DND-41 (cell line): ENCODE data around the gene NR6A1.

Source experiments
- ATAC-seq: fragments of 200-7000 bp; cut with Tn5 transposase; 3 replicates; pipeline ENCODE4 v1.9.1; 2021; ENCODE audit warnings: low read depth; ENCODE audit not compliant: insufficient read depth
- DNase-seq: peaks from one replicate; pipeline ENCODE4 v3.0.0-alpha.2; 2020
- H2AFZ ChIP-seq: 2 replicates; pipeline ENCODE4 v1.6.0; 2012; ENCODE audit warnings: low read depth, low read length
- H3K27ac ChIP-seq: 2 replicates; pipeline ENCODE4 v1.5.1; 2012; ENCODE audit warnings: low read length, inconsistent platforms
- H3K27me3 ChIP-seq: fragments of 200-600 bp; sonication (generic); 2 replicates; pipeline ENCODE4 v1.6.0; 2012; ENCODE audit warnings: low read length, mild to moderate bottlenecking, inconsistent platforms; ENCODE audit not compliant: insufficient read depth, poor library complexity
- H3K36me3 ChIP-seq: 2 replicates; pipeline ENCODE4 v1.5.1; 2012; ENCODE audit warnings: low read length, inconsistent platforms; ENCODE audit not compliant: insufficient read depth
- H3K4me1 ChIP-seq: 2 replicates; pipeline ENCODE4 v1.5.1; 2012; ENCODE audit warnings: mild to moderate bottlenecking, low read length; ENCODE audit not compliant: insufficient read depth
- H3K4me2 ChIP-seq: 2 replicates; pipeline ENCODE4 v1.6.0; 2012; ENCODE audit warnings: mild to moderate bottlenecking, moderate library complexity, low read length, inconsistent platforms; ENCODE audit not compliant: insufficient read depth
- H3K4me3 ChIP-seq, 2 experiments: fragments of 200-600 bp in 1 of 2; shearing (Covaris generic) in 1 of 2; 2 replicates each; pipeline ENCODE4 v1.5.1; 2012 to 2016; ENCODE audit warnings: inconsistent platforms in 2 of 2, low read length in 2 of 2, mild to moderate bottlenecking in 2 of 2, low read depth in 1 of 2, moderate library complexity in 1 of 2
- H3K79me2 ChIP-seq: 2 replicates; pipeline ENCODE4 v1.6.0; 2012; ENCODE audit warnings: low read length, inconsistent platforms; ENCODE audit not compliant: insufficient read depth
- H3K9ac ChIP-seq: 2 replicates; pipeline ENCODE4 v1.6.0; 2012; ENCODE audit warnings: low read depth, mild to moderate bottlenecking, inconsistent platforms, low read length, moderate library complexity
- H3K9me3 ChIP-seq: 2 replicates; pipeline ENCODE4 v1.5.1; 2012; ENCODE audit warnings: low read length, moderate library complexity, mild to moderate bottlenecking, inconsistent platforms; ENCODE audit not compliant: insufficient read depth, severe bottlenecking
- H4K20me1 ChIP-seq: 2 replicates; pipeline ENCODE4 v1.6.0; 2012; ENCODE audit warnings: low read length; ENCODE audit not compliant: insufficient read depth
- CTCF ChIP-seq: IDR thresholded peaks from 2 replicates; pipeline ENCODE4 v1.5.1; 2012; ENCODE audit warnings: borderline replicate concordance, low read length, moderate library complexity, mild to moderate bottlenecking; ENCODE audit not compliant: poor library complexity, severe bottlenecking; ENCODE audit errors: extremely low read depth
- EZH2 ChIP-seq: IDR thresholded peaks from 3 replicates; pipeline ENCODE4 v1.6.1; 2012; ENCODE audit warnings: borderline replicate concordance, low read depth, mild to moderate bottlenecking, moderate library complexity, low read length, inconsistent platforms; ENCODE audit not compliant: severe bottlenecking

Gene NR6A1

GRCh38 chr9:124771021-124771866, at the start of gene NR6A1:
Gene NR6A1, minus strand, starts transcription at chr9:124771311.
- DNase-seq (peak; percentile 93), ATAC-seq (peak; percentile 91)
- H2AFZ ChIP-seq: peak within 1 kb of the TSS; percentile 82
- no peaks in the 10 kb centered on the region for H3K9me3 ChIP-seq
- H3K4me2 ChIP-seq: peak within 1 kb of the TSS; percentile 99
- H3K79me2 ChIP-seq: no peaks in the 10 kb centered on the region
- H4K20me1 ChIP-seq: no peaks in the 10 kb centered on the region; the same call in 1 of the 2 replicates
- H3K27ac ChIP-seq: peak within 1 kb of the TSS; percentile 86
- no peaks in the 10 kb centered on the region for H3K36me3 ChIP-seq
- peaks cover 13% of the 10 kb centered on the region for H3K27me3 ChIP-seq
- peak within 1 kb of the TSS; percentile 61 for H3K9ac ChIP-seq
- peak; percentile 25 for TF ChIP-seq CTCF
- TF ChIP-seq EZH2: no peak
- peaks cover 24% of the 10 kb centered on the region for H3K4me1 ChIP-seq
- peak within 1 kb of the TSS; percentile 75 to 77; a peak in 3 of 4 replicates for H3K4me3 ChIP-seq

GRCh38 chr9:124818431-124819281, 47.5 kb upstream of the NR6A1 start:
- H3K27ac ChIP-seq: peak overlapping the region; percentile 65
- H3K27me3 ChIP-seq: no peaks in the 10 kb centered on the region
- TF ChIP-seq CTCF (no peak), EZH2 (no peak)
- H3K4me3 ChIP-seq: no peak overlapping the region
- ATAC-seq: peak; percentile 90
- H2AFZ ChIP-seq: peak overlapping the region; percentile 60; the same call in 1 of the 2 replicates
- H3K9me3 ChIP-seq: no peaks in the 10 kb centered on the region
- H3K9ac ChIP-seq: peak overlapping the region; percentile 45
- DNase-seq: peak; percentile 72
- no peaks in the 10 kb centered on the region for H3K36me3 ChIP-seq
- peak overlapping the region; percentile 29; the same call in 1 of the 2 replicates for H3K4me2 ChIP-seq
- no peaks in the 10 kb centered on the region for H4K20me1 ChIP-seq
- H3K79me2 ChIP-seq: no peaks in the 10 kb centered on the region
- H3K4me1 ChIP-seq: peaks cover 16% of the 10 kb centered on the region

GRCh38 chr9:124815601-124816000, 44.5 kb upstream of the NR6A1 start:
- TF ChIP-seq EZH2: no peak
- no peak for TF ChIP-seq CTCF
- Histone ChIP-seq H3K79me2 (no peaks in the 10 kb centered on the region), H3K4me1 (peaks cover 16% of the 10 kb centered on the region), H4K20me1 (no peaks in the 10 kb centered on the region), H3K9me3 (no peaks in the 10 kb centered on the region), H3K4me3 (no peak overlapping the region), H3K27me3 (no peaks in the 10 kb centered on the region), H2AFZ (no peak overlapping the region), H3K4me2 (no peak overlapping the region), H3K9ac (no peak overlapping the region), H3K36me3 (no peaks in the 10 kb centered on the region), H3K27ac (no peak overlapping the region)
- ATAC-seq: no peak
- DNase-seq: no peak
